GM21515 (cell line): ENCODE results near the gene NBEAL2.
"Not testable (repeated sequence)": the region's sequence is repeated elsewhere in the genome, so short reads cannot be mapped to it uniquely, and the experiment has no call there.

Experiments
- ATAC-seq: cut with Tn5 transposase; IDR thresholded peaks from one replicate; pipeline ENCODE4 v1.9.1; 2021; ENCODE audit not compliant: unreplicated experiment

NBEAL2 gene

GRCh38 chr3:47034868-47035489, 55.5 kb downstream of the NBEAL2 start:
- no peak for ATAC-seq

GRCh38 chr3:47035645-47036044, 56.2 kb downstream of the NBEAL2 start:
- no peak for ATAC-seq

- ATAC-seq = no peak
These were observed 56.7 kb downstream of the NBEAL2 start for GRCh38 chr3:47036145-47036544.

- ATAC-seq = not testable (repeated sequence)
These were observed 57.8 kb downstream of the NBEAL2 start for GRCh38 chr3:47037302-47037701.

- ATAC-seq = no peak
These were observed 61.6 kb downstream of the NBEAL2 start for GRCh38 chr3:47041114-47041513.

GRCh38 chr3:47042231-47042791, 62.8 kb downstream of the NBEAL2 start:
- no peak for ATAC-seq

- no peak for ATAC-seq
These were observed 67.6 kb downstream of the NBEAL2 start for GRCh38 chr3:47047069-47047468.

- no peak for ATAC-seq
These were observed 68.2 kb downstream of the NBEAL2 start for GRCh38 chr3:47047673-47048072.

GRCh38 chr3:47054412-47054811, 74.9 kb downstream of the NBEAL2 start:
- ATAC-seq = no peak

GRCh38 chr3:47056705-47057104, 77.2 kb downstream of the NBEAL2 start:
- no peak for ATAC-seq

- no peak for ATAC-seq
These were observed 77.8 kb downstream of the NBEAL2 start for GRCh38 chr3:47057212-47057671.
